GM18867 (cell line): Measurements from ENCODE around the gene TYSND1.
"Not testable (repeated sequence)": the region's sequence is repeated elsewhere in the genome, so short reads cannot be mapped to it uniquely, and the experiment has no call there.

Experiments
- ATAC-seq: cut with Tn5 transposase; IDR thresholded peaks from one replicate; pipeline ENCODE4 v1.9.1; 2021; ENCODE audit warnings: mild to moderate bottlenecking, moderate library complexity; ENCODE audit not compliant: unreplicated experiment

The TYSND1 gene

DNA sequence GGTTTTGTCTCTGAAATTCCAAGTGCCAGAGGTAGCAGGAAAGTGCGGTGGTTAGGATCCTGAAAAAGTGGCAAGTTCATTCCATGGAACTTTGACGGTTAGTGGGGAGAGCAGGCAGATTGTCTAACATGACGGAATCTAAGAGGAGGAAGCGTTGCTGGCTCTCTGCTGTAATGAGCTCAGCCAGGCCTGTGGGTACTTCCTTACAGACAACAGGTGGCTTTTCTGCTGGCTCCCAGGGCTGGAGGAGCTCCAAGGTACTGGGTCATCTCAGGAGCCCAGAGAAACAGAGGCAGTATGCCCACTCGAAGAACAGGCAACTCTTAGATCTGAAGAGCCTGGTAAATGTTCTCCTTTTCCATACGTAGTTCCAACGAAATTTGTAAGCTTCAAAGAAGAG is 10.8 kb downstream of the TYSND1 start:
- ATAC-seq, result no peak

DNA sequence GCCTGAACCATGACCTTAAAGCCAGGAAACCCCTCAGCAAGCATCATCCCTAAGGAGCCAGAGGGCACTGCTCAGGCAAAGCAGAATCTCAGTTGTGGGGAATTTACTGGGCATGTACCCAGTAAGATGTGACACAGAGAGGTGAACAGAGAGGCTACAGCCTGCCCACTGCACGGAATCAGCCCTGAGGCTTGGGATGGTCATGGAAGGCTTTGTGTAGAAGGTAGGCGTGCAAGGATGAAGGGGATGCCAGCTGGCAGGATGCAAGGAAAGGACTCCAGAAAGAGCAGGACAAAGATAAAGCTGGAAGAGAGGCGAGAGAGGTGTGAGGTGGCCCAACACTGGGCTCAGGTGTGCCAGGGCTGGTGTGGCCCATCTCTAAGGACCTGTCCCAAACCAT is 11.5 kb downstream of the TYSND1 start:
- no peak for ATAC-seq

DNA sequence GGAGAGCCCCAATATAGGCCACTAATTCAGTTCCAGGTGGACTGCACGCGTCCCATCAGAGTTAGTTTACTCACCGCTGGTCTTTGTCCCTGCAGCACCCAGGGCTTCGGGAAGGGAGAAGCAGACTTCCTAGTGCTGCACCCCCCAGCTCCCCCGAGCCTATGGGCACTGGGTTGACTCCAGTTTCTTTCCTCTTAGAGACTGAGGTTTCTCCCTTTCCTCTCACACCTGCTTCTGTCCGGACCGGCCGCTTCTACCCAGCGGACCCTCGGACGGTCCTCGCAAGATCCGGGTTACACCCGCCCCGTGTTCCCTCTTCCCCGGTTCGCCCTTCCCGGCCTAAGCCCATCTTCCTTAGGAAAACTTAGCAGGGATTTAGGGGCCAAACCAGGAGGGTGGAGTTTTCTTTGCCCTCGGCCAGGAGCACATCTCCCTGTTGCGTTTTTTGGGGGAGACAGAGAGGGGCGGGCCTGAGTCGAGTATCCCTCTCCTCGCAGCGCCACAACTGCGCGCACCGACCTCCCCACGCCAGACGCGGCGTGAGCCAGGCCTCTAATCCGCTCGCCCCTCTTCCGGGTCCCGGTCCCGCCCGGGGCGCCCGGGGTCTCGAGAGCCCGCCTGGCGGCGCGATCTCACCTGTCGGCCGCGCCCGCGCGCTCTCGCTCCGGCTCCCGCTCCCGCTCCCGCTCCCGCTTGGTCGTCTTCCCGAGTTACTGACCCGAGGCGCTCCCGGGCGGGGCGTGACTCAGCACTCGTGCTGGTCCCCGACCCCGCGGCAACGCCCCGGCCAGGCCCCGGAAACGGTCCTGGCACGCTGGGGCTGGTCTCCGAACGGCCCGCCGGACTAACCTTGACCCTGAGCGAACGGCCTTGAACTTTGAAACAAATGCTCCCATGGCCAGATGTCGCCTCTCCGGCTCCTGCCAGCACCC is 14.1 kb downstream of the TYSND1 start, which contains the start of gene AIFM2:
Gene AIFM2, minus strand, starts transcription at position 728 of the 932 bp plus-strand sequence. CDS start 8,741 bp downstream, outside the sequence.
- peak; percentile 87 for ATAC-seq

DNA sequence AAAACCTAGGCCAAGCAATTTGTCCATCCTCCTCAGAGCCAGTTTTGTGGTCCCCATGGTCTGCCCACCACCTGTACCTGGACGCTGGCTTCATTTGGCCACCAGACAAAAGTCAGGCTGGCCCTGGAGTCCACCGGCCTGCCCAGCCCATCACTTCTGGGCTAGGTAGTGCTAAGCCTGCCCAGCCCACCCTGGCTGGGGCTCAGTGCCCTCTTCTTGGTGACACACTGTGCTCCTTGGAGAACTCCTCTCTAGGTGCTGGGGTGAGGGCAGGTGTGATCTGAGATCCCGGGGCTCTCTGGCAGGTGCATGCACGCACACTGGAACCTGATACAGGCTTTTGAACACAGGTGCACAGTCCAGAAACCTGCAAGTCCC is 15.0 kb downstream of the TYSND1 start:
- ATAC-seq, result no peak

DNA sequence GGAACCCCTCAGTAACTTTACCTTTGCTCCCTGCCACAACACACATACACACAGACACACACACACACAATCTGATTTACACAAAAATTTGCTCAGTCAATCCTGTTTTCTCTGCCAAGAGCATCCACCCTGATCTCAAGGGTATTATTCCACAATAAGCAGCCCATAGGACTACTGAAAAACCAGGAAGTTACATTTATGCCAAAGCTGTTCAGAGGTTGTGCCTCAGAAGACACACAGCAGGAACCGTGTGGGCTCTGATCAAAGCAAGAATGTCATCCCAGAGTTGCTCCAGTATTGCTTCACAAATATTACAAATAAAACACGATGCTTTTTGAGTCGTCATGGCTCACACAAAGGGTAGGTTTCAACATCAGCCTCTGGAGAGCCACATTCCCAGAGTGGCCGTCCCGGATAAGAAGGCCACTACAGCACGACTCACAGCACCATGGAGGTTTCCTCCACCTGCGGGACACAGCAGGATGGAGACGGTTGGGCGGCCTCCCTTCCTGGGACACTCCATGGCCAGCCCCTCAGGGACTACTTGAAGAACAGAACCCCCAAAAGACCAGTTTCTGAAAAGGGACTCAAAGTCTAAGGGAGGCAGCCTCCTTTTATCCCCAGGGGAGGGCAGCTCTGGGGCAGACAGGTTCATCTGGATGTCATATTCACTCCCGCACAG is 15.5 kb downstream of the TYSND1 start:
- no peak for ATAC-seq

DNA sequence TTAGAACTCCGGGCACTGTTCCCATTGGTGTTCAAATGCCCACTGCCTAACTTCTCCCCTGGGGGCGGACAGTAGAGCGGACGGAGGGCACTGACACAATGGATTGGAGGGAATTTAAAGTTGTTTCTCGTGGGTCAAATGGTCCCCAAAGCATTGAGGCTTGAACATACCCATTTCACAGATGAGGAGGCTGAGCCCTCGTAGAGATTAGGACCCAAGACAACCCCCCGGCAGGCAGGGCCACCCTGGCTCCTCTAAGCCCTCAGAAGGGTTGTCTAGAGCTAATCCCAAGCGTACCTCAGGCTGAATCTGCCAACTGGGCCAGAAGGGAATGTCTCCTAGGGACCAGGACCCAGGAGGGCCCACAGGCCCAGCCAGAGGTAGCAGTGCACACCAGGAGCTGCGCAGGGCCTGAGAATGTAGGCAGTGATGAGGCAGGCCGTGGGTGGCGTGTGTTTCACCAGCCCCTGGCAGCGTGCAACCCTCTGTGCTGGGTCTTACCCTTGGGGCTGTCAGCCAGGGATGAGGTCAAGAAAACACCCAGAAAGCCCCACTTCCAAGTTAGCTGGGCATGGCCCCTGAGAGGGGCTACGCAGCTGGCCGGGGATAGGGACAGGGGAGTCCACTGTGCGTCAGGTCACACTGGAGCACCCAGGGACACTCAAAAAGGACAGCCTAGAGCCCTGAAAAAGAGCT is 19.7 kb downstream of the TYSND1 start:
- no peak for ATAC-seq

DNA sequence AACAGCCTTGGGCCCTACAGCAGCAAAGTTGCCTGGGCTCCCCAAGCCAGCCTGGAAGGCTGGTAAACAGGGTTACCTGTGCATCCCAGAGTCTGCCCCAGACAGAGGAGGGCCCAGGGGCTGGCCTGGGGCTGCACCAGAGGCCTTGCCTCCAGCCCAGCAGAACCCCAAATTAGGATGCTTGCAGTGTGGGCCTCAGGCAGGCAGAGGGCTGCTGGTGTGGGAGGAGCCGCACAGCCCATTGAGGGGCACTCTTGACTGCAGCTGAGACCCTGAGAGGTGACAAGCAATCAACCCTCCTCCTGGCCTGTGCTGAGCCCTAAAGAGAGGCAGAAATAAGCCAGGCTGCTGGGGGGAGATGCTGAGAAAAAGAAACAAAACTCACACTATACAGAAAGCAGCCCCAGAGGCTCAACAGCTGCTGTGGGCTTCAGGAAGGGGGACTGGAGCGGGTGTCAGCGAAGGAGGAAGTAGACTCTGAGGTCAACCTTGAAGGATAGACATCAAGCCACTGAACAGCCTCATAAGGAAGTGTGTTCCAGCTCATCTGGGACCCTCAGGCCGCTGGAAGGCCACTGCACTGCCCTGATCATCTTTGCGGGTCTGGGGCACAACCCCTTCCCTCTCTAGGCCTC is 20.5 kb downstream of the TYSND1 start:
- no peak for ATAC-seq

DNA sequence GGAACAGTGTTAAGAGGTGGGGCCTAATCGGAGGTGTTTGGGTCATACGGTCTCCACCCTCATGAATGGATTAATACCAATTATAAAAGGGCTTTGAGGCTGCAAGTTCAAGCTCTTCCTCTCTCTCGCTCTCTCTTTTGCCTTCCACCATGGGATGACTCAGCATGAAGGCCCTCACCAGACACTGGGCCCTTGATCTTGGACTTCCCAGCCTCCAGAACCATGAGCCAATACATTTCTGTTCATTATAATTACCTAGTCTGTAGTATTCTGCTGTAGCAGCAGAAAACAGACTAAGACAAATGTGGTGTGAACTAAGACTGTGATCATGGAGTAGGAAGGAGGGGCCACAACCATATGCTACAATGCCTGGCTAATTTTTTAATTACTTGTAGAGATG is 21.6 kb downstream of the TYSND1 start:
- ATAC-seq, result no peak

DNA sequence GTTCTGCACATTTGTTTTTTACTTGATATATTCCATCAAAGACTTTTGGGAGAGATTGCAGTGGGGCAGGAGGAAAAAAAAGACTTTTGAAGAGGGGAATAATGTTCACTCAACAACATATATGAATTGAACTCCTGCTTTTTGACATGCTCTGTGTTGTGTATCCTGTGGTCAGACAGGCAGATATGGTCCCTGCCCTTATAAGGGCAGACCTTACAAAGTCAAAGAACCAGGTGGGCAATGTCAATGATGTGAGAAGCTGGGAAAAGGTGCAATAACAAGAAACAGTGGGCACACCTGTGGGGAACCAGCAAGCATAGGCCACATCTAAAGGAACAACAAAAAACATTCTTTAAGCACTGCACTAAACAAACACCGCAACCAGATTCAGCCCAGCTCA is 22.1 kb downstream of the TYSND1 start:
- no peak for ATAC-seq

DNA sequence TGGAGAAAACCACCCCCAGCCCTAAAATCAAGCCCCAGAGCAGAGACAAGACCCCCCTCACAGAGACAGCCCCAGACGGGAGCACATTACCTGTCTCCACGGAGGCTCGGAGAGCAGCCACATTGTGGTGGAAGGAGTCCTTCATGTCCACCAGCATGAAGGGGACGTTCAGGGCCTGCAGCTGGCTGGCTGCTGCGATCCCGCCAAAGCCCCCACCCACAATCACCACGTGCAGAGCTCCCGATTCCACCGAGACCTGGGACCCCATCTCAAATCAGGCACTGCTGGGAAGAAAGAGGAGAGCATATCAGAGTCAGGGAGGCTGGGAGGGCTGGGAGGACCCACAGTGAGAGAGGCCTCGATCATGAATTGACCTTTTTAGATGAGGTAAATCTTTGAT is 22.7 kb downstream of the TYSND1 start:
- no peak for ATAC-seq

DNA sequence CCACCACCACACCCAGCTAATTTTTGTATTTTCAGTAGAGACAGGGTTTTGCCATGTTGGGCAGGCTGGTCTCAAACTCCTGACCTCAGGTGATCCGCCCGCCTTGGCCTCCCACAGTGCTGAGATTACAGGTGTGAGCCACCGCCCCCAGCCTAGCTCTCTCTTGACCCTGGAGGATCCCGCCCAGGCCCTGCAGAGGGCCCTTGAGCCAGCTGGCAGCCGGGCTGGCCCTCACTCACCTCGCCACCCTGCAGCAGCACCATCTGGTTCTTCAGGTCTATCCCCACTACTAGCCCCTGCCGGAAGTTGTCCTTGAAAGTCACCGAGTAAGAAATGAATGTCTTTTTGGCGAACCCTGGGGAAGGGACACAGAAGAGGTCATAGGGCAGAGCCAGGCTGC is 23.3 kb downstream of the TYSND1 start:
- not testable (repeated sequence) for ATAC-seq

DNA sequence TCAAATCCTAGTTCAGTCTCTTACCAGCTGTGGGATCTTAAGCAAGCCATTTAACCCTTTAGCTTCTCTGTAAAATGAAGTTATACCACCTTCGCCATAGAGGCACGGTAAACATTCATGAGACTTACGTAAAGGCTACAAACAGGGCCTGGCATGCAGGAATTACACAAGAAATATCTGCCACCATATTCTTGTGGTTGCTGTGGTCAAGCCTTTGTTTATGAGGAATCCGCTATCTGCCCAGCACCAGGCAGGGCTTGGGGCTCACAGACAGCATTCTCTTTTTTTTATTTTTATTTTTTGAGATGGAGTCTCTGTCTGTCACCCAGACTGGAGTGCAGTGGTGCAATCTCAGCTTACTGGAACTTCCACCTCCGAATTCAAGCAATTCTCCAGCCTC is 23.8 kb downstream of the TYSND1 start:
- ATAC-seq, result no peak

DNA sequence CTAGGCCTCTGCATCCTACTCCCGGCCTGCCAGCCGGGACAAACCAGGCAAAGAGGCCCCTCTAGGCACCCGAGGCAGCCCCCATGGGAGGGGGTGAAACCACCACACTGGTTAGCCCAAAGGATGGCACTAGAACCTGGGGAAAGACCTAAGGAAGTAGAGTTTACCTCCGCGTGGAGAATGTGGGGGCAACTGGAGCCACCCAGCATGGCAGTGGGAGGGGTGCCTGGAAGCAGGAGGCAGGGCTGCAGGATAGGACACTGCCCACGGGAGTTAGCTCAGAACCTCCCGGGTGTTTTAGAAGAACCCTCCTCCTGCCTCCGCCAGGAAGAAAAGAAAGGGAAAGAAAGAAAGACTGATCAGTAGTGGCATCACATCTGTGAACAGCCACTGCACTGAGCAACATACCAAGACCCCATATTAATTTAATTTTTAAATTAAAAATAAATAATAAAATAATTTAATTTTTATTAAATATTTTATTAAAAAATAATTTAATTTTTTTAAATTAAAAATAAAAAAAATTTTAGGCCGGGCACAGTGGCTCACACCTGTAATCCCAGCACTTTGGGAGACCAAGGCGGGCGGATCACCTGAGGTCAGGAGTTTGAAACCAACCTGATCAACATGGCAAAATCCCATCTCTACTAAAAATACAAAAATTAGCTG is 25.1 kb downstream of the TYSND1 start:
- no peak for ATAC-seq

DNA sequence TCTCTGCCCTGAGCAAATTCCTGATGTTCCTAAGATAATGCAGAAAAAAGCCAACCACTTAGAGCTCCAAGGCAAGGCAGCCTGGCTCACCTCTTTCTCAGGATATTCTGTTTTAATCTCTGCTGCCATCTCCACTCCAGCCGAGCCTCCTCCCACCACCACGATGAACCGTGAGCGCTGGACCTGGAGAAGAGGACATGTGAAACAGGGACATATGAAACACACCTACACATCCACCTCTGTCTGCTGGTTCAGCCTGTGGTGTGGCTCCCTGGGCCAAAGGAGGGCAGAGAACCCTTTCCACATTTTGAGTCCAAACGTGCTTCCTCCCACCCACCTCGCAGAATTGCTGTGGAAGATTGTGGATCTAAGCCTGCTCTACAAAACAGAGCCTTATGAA is 26.1 kb downstream of the TYSND1 start:
- no peak for ATAC-seq

DNA sequence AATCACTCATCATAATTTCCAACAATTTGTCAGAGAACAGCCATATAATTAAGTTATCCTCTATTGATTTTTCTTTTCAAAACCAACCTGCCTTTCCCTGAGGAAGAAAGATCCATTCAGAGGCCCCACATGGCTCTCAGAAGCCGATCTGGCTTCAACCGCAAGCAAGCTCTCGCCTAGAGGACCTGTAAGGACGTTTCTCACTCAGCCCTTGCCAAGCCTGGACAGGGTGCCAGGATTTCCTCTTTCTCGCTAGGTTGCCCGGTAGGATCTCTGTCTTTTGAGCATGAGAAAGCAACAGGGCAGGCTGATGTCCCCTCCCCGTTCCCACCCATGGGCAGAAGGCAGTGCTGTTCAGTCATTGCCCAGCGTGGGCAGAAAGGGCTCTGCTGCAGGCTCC is 26.9 kb downstream of the TYSND1 start:
- no peak for ATAC-seq

DNA sequence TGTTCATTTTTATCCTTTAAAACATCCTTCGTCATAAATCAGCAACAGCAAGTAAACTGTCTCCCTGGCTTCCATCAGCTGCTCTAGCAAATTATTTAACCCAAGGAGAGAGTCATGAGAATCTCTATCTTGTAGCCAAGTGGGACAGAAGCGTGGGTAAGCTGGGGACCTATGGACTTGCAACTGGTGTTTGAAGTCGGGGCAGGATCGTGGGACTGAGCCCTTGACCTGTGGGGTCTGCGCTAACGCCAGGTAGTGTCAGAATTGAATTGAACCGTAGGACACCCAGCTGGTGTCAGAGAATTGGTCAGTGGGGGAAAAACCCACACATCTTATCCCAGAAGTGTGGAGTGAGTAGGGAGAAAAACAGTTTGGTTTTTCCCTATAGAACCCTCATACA is 27.3 kb downstream of the TYSND1 start:
- ATAC-seq, result no peak

DNA sequence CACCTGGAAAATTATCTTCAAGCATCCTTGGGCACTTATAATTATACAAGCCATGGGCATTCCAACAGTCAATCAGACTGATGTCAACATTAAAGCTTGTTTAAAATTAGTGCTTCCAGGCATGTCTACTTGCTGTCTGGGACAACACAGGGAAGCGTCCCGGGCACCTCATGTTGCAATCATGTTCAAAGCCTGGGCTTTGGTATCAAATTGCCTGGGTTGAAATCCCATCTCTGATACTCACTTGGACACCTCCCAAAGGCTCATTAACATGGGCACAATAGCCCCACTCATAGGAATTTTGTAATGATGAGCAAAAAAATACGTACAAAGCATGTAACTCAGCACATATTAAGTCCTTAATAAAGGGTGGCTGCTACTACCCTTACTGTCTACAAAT is 28.3 kb downstream of the TYSND1 start:
- ATAC-seq, result no peak

DNA sequence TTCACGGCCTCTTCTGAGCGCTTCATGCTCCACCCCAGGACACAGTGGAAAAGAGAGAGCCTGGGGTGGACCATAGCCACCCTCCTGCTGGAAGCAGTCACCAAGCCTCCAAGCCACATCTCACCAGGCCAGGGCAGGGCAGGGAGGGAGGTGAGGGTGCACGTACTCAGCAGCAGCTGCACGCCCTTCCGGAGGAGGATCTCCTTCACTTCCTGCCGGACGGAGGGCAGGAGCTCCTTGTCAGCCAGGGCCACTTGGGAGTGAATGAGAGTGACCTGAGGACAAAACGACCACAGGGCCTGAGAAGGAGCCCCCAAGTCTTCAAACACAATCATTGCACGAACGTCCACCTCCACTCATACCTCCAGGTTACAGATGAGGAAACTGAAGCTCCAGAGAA is 28.9 kb downstream of the TYSND1 start:
- no peak for ATAC-seq

DNA sequence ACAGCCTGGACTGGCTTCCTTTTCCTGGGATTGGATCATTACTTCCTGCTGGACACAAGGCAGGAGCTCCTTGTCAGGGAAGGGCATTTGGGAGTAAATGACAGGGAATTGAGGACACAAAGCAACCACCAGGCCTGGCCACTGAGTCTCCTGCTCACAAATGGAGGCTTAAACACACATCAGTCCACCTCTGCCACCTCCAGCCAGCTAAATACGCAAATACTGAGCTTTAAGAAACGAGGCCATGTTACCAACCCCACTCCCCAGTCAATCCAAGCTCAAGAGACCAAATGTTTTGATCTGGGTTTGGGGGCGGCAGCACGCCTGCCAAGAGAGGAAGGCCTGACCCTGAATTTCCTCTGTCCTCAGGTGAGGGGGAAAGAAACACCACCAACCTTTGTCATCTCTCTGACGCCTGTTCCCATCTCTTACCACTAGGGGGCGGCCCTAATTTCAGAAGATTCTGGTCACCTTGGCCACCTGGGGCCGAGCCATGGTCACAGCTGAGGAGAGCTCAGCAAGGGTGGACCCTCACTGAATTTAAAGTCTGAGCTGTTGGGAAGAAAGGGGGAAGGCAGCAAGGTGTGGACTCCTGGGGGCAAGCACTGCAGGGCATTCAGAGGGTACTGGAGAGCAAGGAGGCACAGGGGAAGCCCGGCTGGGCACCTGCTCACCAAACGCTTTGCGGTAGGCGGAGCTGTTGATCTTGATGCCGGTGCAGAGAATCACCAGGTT is 30.4 kb downstream of the TYSND1 start:
- ATAC-seq, result no peak

DNA sequence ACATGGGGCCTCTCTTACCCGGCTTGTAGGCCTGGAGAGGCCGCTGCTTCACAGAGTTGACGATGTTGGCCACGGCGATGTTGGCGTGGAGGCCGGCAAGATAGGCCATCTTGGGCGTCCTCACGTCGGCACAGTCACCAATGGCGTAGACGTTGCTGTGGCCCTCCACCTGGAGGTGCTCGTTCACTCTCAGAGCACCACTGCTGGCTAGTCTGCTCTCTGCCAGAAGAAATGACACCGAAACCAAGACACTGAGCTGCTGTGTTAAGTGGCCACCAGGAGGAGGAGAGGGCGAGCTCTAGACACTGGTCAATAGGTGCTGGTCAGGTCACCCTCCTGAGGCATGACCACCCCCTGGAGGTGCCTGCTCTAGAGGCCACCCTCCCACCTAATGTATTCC is 31.6 kb downstream of the TYSND1 start:
- no peak for ATAC-seq
